ENCODE data around the gene ZNF644. TPM values are rescaled to one million over a fixed set of nuclear protein-coding genes. Genes with fewer than 3 reads are reported as not detected.

Gene ZNF644
- total RNA-seq, 1 donor from 2014 or later = 26.2 TPM

GRCh38 chr1:91022518-91022929, 689 bp upstream of the ZNF644 start:
- peak overlapping the region; percentile 87 for H3K4me3 ChIP-seq (ENCODE audit: low read depth, low read length)
- TF ChIP-seq, protein P1, sequence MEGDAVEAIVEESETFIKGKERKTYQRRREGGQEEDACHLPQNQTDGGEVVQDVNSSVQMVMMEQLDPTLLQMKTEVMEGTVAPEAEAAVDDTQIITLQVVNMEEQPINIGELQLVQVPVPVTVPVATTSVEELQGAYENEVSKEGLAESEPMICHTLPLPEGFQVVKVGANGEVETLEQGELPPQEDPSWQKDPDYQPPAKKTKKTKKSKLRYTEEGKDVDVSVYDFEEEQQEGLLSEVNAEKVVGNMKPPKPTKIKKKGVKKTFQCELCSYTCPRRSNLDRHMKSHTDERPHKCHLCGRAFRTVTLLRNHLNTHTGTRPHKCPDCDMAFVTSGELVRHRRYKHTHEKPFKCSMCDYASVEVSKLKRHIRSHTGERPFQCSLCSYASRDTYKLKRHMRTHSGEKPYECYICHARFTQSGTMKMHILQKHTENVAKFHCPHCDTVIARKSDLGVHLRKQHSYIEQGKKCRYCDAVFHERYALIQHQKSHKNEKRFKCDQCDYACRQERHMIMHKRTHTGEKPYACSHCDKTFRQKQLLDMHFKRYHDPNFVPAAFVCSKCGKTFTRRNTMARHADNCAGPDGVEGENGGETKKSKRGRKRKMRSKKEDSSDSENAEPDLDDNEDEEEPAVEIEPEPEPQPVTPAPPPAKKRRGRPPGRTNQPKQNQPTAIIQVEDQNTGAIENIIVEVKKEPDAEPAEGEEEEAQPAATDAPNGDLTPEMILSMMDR (conservative IDR thresholded peaks at IDR 0.05; ENCODE audit: low read depth, low read length) = no peak

DNA sequence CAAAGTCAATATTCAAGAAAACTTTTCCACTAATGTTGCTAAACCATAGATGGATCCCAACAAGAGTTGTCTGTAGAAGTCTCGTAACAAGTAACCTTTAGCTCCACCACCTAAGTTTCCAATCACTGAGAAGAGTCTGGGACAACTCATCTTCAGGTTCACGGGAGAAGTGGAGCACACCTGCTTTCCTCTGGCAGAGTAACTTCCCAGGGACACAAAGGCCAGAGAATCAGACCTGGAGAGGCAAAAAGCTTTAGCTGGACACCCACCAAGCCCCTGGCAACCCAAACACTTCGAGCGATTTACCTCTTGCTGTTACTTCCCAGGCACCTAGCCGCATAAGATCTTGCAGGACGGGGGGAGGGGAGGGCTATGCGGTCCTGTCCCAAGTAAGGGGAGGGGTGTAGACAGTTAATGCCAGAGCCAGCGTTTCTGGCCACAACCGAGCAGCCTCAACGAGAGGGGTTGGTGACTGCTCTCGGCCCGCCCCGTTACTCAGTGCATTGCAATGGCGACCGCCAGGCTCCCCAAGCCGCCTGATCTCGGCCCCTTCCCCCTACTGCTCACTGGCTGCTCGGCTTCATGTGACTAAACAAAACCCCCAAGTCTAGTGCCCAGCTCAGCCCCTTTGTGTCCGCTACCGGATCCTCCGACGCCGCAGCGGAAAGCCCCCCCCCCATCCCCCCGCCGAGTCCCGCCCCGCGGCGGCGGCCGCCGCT, 709 bp downstream of the ZNF644 start:
- no peak for DNase-seq (ENCODE audit: low read depth)
- TF ChIP-seq, protein P1 (conservative IDR thresholded peaks at IDR 0.05; ENCODE audit: low read depth, low read length) = no peak
- H3K4me3 ChIP-seq (ENCODE audit: low read depth, low read length) = peak overlapping the region; percentile 87

More at GRCh38 chr1:91022518-91022929, 689 bp upstream of the ZNF644 start:
- DNase-seq (ENCODE audit: low read depth) = no peak

GRCh38 chr1:91020486-91020885, 1.3 kb downstream of the ZNF644 start:
- TF ChIP-seq, protein P1 (conservative IDR thresholded peaks at IDR 0.05; ENCODE audit: low read depth, low read length) = no peak
- peak overlapping the region; percentile 87 for H3K4me3 ChIP-seq (ENCODE audit: low read depth, low read length)
- DNase-seq (ENCODE audit: low read depth) = no peak

DNA sequence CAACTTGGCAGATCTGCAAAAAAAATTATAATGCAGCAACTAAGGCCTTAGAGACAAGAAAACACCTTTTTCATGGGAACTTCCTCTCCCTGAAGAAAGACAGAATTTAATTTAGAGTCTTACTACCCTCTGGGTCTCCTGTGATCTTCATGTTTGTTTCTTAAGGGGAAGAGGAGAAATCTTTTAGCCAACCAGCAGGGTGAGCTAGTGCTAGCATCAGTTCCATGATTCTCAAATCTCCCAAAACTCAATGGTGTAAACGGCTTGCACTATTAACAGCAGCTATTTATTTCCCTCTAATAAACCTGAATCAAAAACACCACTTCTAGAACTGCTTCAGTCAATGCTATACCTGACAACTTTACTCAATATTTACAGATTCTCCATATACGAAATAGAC, 3.8 kb downstream of the ZNF644 start:
- TF ChIP-seq, protein P1 (conservative IDR thresholded peaks at IDR 0.05; ENCODE audit: low read depth, low read length) = peak; percentile 48
- no peak overlapping the region for H3K4me3 ChIP-seq (ENCODE audit: low read depth, low read length)
- no peak for DNase-seq (ENCODE audit: low read depth)

DNA sequence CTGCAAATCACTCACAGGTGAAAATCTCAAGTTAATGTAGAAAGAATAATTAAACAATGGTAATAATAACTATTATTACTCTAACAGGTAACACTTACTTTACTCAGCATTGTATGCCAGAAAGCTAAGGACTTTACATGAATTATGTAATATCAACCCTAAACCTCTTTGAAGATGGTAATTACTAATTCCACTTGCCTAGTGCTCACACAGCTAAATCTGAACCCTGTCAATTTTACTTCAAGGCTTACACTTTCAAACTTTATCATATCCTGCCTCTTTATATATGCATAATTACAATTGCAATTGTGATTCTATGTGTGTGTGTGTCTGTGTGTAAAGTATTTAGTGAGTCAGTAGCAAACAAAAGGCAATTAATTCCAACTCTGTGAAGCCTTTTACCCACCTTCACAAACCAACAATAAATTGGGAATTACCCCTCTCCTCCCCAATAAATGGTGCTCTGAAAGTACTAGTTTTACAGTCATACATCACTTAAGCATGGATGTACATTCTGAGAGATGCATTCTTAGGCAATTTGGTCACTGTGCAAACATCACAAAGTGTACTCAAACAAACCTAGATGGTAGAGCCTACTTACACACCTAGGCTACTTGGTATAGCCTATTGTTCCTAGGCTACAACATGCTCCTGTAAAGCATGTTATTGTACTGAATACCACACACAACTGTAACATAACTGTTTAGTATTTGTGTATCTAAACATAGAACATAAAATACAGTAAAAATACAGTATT, 5.9 kb downstream of the ZNF644 start:
- TF ChIP-seq, protein P1 (conservative IDR thresholded peaks at IDR 0.05; ENCODE audit: low read depth, low read length) = no peak
- DNase-seq (ENCODE audit: low read depth) = no peak
- no peak overlapping the region for H3K4me3 ChIP-seq (ENCODE audit: low read depth, low read length)

DNA sequence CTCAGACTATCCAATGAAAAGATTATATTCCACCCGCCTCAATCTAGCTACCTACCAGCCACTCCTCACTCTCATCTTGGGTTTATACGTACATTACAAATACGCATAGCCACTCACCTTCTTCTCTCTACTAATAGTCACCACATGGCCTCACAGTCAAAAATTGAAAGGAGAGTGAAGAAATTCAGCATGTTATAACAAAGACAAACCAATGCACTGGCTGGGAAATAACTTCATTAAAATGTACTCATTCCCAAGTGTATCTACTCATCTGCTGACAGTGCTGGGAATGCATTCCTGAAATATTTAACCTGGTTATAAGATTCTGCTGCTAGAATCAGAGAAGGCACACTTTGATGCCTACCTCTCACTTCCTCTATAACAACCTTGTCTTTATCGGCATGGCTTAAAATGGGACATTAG, 6.5 kb downstream of the ZNF644 start:
- TF ChIP-seq, protein P1 (conservative IDR thresholded peaks at IDR 0.05; ENCODE audit: low read depth, low read length) = no peak
- DNase-seq (ENCODE audit: low read depth) = no peak
- H3K4me3 ChIP-seq (ENCODE audit: low read depth, low read length) = no peak overlapping the region

All from epithelial cell of proximal tubule (primary cell).